ENCODE data around the gene PIGQ.

The PIGQ gene

DNA sequence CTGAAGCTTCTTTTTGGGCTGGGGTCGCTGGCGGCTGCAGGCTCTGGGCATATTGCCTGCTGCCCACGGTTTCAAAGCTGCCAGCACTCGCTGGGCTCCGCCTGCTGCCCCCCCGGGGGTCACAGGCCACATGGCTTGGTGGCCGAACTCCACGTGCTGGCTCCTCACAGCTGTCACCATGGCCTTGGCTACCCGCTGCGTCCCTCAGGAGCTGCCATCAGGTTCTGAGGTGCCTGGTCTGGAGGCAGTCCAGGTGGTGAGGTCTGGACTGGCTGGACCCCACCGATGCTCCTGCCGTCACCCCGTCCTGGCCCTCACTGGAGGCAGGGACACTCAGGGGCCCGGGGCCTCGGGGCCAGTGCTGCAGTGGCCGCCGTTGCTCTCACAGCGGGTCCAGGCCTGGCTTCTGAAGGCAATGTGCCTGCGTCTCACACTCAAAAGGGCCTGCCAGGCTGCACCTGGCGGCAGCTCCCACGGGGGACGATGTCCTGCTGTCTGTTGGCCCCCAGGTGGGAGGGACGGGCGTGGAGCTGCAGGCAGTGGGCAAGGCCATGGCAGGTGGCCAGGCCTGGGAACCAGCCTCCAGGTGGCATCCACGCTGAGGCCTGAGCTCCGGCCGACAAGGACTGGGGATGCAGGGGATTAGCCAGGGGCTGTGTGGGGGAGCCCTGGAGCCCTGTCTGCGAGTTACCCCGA is 29.0 kb upstream of the PIGQ start:
- Histone ChIP-seq H3K9me3 (no peaks in the 10 kb centered on the region), H3K36me3 (replicated peaks) (peaks cover 4% of the 10 kb centered on the region), H3K4me1 (no peaks in the 10 kb centered on the region), H3K4me3 (no peak overlapping the region), H3K27me3 (ENCODE audit: low read depth) (no peaks in the 10 kb centered on the region)
- in situ Hi-C loops (cut with MboI; ENCODE audit: low sequenced_read_pairs), result no loop called here
- DNase-seq (ENCODE audit: low spot score in 2 of 2), result no peak

DNA sequence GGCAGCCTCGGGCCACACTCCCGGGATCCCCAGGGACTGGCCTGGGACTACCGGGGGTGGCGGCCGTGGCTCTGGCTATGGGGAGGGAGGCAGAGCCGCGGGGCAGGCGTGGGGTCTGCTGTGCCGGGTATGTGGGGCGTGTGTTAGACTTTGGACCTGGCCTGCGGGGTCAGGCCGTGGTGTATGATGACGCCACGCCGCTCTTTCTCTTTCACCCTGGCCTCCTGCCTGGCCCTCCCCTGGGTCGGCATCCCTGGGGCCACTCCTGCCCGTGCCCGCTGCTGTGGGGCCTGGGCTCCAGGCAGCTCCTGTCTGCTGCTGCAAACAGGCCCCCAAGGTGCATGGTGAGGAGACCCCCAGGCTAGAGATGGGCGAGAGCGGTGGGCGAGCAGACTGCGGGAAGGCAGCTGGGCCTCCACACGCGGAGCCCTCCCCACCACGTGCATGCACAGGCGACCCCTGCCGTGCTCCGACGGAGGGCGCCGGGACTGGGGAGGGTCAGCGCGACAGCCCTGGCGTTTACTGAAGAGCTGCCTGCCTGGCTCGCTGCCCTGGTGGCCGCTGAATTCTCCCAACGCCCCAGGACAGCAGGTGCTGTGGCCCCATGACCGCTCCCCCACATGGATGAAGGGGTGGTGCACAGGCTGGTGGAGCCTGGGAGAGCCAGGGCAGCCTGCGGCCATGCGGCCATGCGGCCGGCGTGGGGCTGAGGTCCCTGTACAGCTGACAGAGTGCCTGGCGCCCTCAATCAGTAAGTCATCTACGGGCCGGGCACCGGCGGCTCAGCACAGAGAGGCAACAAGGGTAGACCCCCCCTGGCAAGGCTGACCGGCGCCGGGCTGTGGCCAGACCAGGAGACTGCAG is 26.2 kb upstream of the PIGQ start:
- Histone ChIP-seq H3K27me3 (ENCODE audit: low read depth) (no peaks in the 10 kb centered on the region), H3K4me1 (no peaks in the 10 kb centered on the region), H3K36me3 (replicated peaks) (peaks cover 2% of the 10 kb centered on the region; the same call in 1 of the 2 replicates), H3K4me3 (no peak overlapping the region), H3K9me3 (no peaks in the 10 kb centered on the region)
- in situ Hi-C loops (cut with MboI; ENCODE audit: low sequenced_read_pairs), result no loop called here
- no peak for DNase-seq (ENCODE audit: low spot score in 2 of 2)

DNA sequence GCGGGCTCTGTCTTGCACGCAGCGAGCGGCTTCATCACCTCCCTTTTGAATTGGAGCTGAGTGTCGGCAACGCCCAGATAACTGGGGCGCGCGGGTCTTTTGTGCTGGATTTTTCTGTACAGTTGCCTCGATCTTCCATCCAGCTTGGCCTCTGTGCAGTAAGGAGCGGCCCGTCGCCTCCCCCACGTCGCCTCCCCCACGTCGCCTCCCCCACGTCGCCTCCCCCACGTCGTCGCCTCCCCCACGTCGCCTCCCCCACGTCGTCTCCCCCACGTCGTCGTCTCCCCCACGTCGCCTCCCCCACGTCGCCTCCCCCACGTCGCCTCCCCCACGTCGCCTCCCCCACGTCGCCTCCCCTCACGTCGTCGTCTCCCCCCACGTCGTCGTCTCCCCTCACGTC is 25.3 kb upstream of the PIGQ start:
- peaks cover 5% of the 10 kb centered on the region; the same call in 1 of the 2 replicates for H3K36me3 ChIP-seq (replicated peaks)
- DNase-seq (ENCODE audit: low spot score in 2 of 2), result no peak
- H3K4me3 ChIP-seq, result no peak overlapping the region
- no peaks in the 10 kb centered on the region for H3K27me3 ChIP-seq (ENCODE audit: low read depth)
- in situ Hi-C loops (cut with MboI; ENCODE audit: low sequenced_read_pairs), result no loop called here
- H3K9me3 ChIP-seq, result no peaks in the 10 kb centered on the region
- no peaks in the 10 kb centered on the region for H3K4me1 ChIP-seq

DNA sequence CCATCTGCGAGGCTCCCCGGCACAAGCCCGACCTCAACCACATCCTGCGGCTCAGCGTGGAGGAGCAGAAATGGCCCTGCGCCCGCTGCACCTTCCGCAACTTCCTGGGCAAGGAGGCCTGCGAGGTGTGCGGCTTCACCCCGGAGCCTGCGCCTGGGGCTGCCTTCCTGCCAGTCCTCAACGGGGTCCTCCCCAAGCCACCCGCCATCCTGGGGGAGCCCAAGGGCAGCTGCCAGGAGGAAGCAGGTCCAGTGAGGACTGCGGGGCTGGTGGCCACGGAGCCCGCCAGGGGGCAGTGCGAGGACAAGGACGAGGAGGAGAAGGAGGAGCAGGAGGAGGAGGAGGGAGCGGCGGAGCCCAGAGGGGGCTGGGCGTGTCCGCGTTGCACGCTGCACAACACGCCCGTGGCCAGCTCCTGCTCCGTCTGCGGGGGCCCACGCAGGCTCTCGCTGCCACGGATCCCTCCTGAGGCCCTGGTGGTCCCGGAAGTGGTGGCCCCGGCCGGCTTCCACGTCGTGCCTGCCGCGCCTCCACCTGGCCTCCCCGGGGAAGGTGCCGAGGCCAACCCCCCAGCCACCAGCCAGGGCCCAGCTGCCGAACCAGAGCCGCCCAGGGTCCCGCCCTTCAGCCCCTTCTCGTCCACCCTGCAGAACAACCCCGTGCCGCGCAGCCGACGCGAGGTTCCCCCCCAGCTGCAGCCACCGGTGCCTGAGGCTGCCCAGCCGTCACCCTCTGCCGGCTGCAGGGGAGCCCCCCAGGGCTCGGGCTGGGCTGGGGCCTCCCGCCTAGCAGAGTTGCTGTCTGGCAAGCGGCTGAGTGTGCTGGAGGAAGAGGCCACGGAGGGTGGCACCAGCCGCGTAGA is 22.6 kb upstream of the PIGQ start:
- Histone ChIP-seq H3K36me3 (replicated peaks) (peaks cover 13% of the 10 kb centered on the region), H3K4me1 (no peaks in the 10 kb centered on the region), H3K9me3 (no peaks in the 10 kb centered on the region), H3K4me3 (no peak overlapping the region), H3K27me3 (ENCODE audit: low read depth) (no peaks in the 10 kb centered on the region)
- in situ Hi-C loops (cut with MboI; ENCODE audit: low sequenced_read_pairs), result no loop called here
- peak in 1 of 2 experiments; percentile 40 for DNase-seq (ENCODE audit: low spot score in 2 of 2)

DNA sequence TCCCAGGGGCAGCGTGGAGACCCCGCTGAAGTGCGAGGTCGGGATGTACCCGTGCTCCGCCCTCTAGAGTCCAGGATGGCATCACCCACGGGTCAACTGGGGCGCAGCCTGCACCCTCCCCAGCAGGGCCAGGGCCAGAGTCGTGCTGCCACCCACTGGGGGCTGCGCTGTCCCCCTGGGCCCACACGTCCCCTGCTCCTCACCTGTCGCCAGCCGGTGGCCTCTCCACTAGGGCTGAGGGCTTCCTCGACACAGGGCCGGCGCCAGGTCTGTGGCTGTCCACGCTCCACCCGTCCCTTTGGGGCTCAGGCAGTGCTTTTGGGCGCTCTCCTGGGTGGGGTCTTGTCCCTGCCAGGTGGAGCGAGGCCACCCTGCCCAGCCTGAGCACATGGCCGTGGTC is 21.2 kb upstream of the PIGQ start:
- no peak for DNase-seq (ENCODE audit: low spot score in 2 of 2)
- H3K4me3 ChIP-seq, result no peak overlapping the region
- peaks cover 16% of the 10 kb centered on the region for H3K36me3 ChIP-seq (replicated peaks)
- H3K9me3 ChIP-seq, result no peaks in the 10 kb centered on the region
- H3K4me1 ChIP-seq, result no peaks in the 10 kb centered on the region
- H3K27me3 ChIP-seq (ENCODE audit: low read depth), result no peaks in the 10 kb centered on the region
- in situ Hi-C loops (cut with MboI; ENCODE audit: low sequenced_read_pairs), result no loop called here

DNA sequence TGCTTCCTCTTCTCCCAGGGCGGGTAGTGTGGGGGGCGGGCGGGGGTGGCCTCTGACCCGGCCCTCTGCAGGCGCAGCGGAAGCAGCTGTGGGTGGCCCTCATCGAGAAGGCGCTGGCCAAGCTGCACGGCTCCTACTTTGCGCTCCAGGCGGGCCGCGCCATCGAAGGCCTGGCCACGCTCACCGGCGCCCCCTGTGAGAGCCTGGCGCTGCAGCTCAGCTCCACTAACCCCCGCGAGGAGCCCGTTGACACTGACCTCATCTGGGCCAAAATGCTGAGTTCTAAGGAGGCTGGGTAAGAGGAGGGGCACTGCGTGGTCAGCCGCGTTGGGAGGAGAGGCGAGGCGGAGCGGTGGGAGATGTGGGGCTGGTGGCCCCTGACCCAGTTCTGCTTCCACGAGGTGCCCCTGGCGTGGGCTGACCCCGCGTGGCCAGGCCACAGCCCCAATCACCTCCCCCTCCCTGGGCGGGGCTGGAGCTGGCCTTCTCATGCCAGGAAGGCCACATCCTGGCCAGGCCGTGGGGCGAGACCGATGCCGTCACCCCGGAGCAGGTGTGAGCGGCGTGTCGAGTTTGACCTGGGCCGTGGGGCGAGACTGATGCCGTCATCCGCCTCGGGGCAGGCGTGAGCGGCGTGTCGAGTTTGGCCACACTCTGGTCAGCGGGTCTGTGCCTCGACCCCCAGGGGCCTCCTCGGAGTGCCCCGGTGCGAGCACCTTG is 20.1 kb upstream of the PIGQ start:
- Histone ChIP-seq H3K27me3 (ENCODE audit: low read depth) (no peaks in the 10 kb centered on the region), H3K4me3 (no peak overlapping the region), H3K4me1 (no peaks in the 10 kb centered on the region), H3K36me3 (replicated peaks) (peaks cover 16% of the 10 kb centered on the region), H3K9me3 (no peaks in the 10 kb centered on the region)
- DNase-seq (ENCODE audit: low spot score in 2 of 2), result no peak
- in situ Hi-C loops (cut with MboI; ENCODE audit: low sequenced_read_pairs), result no loop called here

DNA sequence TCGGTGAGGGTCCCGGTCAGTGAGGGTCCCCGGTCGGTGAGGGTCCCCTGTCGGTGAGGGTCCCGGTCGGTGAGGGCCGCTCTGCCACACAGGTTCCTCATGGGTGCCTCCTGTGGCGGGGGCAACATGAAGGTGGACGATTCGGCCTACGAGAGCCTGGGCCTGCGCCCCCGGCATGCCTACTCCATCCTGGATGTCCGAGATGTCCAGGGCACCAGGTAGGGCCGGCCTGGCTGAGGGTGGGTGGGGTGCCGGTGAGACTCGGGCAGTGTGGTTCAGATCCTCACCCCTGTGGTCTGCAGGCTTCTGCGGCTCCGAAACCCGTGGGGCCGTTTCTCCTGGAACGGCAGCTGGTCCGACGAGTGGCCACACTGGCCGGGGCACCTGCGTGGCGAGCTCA is 18.6 kb upstream of the PIGQ start:
- DNase-seq (ENCODE audit: low spot score in 2 of 2), result no peak
- peaks cover 16% of the 10 kb centered on the region for H3K36me3 ChIP-seq (replicated peaks)
- in situ Hi-C loops (cut with MboI; ENCODE audit: low sequenced_read_pairs), result no loop called here

DNA sequence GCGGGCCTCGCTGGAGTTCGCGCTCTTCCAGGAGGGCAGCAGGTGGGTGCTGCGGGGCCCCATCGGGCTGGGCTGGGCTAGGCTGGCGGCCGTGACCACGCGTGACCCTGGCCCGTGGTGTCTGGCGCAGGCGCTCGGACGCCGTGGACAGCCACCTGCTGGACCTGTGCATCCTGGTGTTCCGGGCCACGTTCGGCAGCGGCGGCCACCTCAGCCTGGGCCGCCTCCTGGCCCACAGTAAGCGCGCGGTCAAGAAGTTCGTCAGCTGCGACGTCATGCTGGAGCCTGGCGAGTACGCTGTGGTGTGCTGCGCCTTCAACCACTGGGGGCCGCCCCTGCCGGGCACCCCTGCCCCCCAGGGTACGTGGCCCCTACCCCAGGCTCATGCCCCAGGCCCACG is 17.6 kb upstream of the PIGQ start:
- in situ Hi-C loops (cut with MboI; ENCODE audit: low sequenced_read_pairs), result no loop called here
- H3K9me3 ChIP-seq, result no peaks in the 10 kb centered on the region
- no peaks in the 10 kb centered on the region for H3K27me3 ChIP-seq (ENCODE audit: low read depth)
- H3K36me3 ChIP-seq (replicated peaks), result peaks cover 16% of the 10 kb centered on the region
- DNase-seq (ENCODE audit: low spot score in 2 of 2), result no peak
- no peak overlapping the region for H3K4me3 ChIP-seq
- H3K4me1 ChIP-seq, result no peaks in the 10 kb centered on the region

More for the DNA sequence above, 18.6 kb upstream of the PIGQ start:
- Histone ChIP-seq H3K4me3 (no peak overlapping the region), H3K4me1 (no peaks in the 10 kb centered on the region), H3K9me3 (no peaks in the 10 kb centered on the region), H3K27me3 (ENCODE audit: low read depth) (no peaks in the 10 kb centered on the region)

DNA sequence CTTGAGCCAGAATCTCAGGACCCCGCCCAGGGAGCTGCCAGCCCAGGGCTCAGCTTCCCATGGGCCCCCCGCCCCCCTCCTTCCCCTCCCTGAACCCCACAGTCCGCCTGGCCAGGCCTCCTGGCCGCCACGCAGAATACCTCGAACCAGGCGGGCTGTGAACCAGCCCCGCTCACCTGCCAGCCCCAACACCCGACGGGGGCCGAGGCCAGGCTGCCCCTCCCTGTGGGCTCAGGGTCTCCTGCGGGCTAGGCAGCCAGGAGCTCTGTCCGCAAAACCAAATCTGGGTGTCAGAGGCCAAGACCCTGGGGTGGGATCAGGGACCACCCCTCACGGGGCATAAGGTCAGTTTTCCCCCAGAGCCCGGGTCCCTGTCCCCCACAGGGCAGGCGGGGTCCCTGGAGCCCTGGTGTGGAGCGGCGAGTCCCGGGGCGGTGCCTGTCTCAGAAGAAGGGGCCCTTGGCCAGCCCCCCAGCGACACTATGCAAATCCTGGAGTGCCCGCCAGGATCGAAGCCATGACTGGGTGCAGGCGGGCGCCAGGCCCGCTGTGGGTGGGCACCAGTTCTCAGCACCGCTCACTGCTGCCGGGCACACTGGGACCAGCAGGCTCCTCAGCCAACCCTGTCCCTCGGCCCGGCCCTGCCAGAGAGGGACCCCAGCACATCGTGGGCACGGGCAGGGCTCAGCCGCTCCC is 16.0 kb upstream of the PIGQ start:
- in situ Hi-C loops (cut with MboI; ENCODE audit: low sequenced_read_pairs), result no loop called here
- no peaks in the 10 kb centered on the region for H3K9me3 ChIP-seq
- peaks cover 12% of the 10 kb centered on the region for H3K36me3 ChIP-seq (replicated peaks)
- H3K4me3 ChIP-seq, result no peak overlapping the region
- no peaks in the 10 kb centered on the region for H3K4me1 ChIP-seq
- H3K27me3 ChIP-seq (ENCODE audit: low read depth), result peaks cover 15% of the 10 kb centered on the region
- DNase-seq (ENCODE audit: low spot score in 2 of 2), result no peak

DNA sequence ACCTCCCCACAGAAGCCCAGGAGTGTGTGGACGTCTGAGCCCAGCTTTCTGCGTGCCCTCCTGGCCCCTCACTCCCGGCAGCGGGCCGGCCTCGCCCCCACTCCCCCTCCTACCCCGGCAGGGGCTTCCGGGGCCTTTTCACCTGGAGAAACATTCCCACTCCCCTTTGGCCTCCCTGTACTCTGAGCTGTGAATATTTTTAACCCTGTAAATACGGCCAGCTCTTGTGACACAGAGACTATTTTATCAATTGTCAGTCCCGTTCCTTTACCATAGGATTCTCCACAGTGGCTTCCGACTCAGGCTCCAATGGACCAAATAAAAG is 15.5 kb upstream of the PIGQ start:
- Histone ChIP-seq H3K9me3 (no peaks in the 10 kb centered on the region), H3K36me3 (replicated peaks) (peaks cover 11% of the 10 kb centered on the region), H3K4me3 (no peak overlapping the region), H3K27me3 (ENCODE audit: low read depth) (peaks cover 20% of the 10 kb centered on the region), H3K4me1 (no peaks in the 10 kb centered on the region)
- in situ Hi-C loops (cut with MboI; ENCODE audit: low sequenced_read_pairs), result no loop called here
- DNase-seq (ENCODE audit: low spot score in 2 of 2), result no peak

DNA sequence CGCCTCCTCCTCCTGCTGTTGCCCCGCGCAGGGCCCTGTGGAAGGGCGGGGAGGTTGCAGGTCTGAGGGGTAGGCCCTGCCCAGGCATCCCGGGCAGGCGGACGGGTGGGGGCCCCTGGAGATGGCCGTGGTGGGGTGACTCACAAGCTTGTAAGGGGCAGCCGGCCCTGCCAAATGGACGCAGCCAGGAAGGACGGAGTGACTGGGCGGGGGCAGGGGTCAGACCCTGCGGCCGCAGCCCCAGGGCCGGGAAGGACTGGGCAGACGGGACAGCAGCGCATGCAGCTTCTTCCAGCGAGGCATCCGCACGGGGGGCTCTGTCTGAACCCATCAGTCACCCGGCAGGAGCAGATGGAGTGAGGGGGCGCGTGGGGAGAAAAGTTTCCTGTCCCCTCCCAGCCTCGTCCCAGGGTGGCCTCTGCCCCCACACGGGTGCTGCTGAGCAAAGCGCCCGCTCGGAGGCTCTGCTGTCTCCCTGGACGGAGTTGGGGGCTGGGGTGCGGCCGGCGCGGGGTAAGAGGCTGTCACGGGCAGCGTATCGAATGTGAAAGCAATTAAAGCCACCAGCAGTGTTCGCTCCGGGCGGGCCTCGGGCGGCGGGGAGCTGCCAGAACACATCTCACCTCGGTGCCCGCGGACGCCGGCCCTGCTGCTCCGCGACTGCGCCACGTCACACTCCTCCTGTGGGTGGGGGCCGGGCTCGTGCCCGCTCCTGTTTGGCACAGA is 15.0 kb upstream of the PIGQ start:
- DNase-seq (ENCODE audit: low spot score in 2 of 2), result no peak
- H3K9me3 ChIP-seq, result no peaks in the 10 kb centered on the region
- H3K36me3 ChIP-seq (replicated peaks), result peaks cover 11% of the 10 kb centered on the region
- H3K4me1 ChIP-seq, result no peaks in the 10 kb centered on the region
- H3K4me3 ChIP-seq, result no peak overlapping the region
- in situ Hi-C loops (cut with MboI; ENCODE audit: low sequenced_read_pairs), result no loop called here
- H3K27me3 ChIP-seq (ENCODE audit: low read depth), result peaks cover 26% of the 10 kb centered on the region

DNA sequence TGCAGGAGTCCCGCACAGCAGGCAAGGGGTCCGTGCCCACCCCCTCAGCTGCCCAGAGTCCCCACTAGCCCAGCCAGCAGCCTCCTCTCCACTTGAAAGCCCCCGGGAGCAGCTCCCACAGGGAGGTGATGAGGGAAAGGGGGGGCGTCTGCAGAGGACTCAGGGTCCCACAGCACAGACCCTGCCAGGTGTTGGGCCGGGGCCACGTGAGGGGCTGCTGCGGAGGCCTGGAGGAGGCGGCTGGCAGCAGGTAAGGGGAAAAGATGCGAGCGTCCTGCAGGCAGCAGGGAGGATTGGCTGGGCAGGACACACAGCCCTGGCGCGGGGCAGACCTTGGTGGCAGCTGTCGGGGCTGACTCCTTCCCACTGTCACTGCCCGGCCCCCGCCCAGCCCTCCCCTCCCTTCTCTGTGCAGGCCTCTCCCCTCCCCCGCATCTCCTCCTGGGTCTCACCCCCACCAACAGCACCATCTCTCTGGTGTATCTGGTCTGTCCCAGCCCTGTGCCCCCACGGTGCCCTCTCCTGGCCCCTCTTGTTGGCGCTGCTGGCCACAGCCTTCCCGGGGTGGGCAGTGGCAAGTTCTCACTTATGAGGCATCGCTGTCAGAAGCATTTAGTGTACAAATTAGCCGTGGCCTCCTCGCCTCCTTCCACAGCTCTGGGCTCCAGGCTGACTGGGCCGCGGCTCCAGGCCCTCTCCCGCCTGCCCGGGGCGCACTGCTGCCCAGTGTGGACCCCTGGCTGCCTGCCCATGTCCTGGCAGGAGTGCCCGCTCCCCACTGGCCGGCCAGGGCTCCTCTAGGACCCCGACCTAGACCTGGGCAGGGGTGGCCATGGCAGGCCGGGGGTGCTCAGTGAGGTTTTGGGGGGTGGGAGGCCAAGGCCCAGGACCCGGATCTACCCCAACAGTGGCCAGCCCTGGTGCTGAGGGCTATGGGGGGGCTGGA is 14.0 kb upstream of the PIGQ start:
- H3K4me3 ChIP-seq, result no peak overlapping the region
- DNase-seq (ENCODE audit: low spot score in 2 of 2), result no peak
- peaks cover 11% of the 10 kb centered on the region for H3K36me3 ChIP-seq (replicated peaks)
- no peaks in the 10 kb centered on the region for H3K9me3 ChIP-seq
- H3K4me1 ChIP-seq, result no peaks in the 10 kb centered on the region
- H3K27me3 ChIP-seq (ENCODE audit: low read depth), result peaks cover 28% of the 10 kb centered on the region
- in situ Hi-C loops (cut with MboI; ENCODE audit: low sequenced_read_pairs), result no loop called here
